ENCODE data around the gene KRABD2.
"Not testable (repeated sequence)": the region's sequence is repeated elsewhere in the genome, so short reads cannot be mapped to it uniquely, and the experiment has no call there.

KRABD2 gene

DNA sequence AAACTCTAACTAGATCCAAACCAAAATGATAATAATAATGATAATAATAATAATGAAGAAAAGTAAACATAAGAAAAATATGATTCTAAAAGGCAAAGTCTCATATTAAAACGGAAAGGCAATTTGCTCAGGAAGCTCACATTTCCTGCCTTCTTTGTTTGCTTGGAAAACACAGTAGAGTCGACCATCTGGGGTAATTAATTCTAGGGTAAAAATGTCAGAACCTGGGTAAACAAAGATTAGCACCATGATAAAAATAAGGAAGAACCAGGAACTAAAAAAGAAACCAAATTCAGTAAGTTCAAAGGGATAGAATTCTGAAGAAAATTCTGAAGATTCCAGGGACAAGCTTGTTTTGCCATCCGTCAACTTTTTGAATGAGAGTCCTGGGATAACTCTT, 16.2 kb downstream of the KRABD2 start:
- no peak for DNase-seq

DNA sequence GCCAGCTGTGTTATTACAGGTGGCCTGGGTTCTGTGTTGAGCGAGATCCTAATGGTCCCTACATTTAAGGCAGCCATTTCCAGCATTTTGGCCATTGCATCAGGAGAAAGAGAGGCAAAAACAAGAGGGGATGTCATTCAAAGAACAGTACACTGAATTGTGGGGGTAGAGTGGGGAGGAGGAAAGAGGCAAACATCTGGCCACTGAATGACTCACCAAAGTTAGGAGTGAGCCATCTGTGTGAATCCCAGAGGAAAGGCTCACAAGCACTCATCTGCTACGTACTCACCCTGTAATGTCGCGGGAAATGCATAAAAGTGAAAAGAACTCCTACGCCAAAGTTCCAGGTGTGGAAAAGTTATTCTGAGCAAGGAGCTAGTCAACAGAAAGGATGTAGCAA, 16.7 kb downstream of the KRABD2 start:
- no peak for DNase-seq

DNA sequence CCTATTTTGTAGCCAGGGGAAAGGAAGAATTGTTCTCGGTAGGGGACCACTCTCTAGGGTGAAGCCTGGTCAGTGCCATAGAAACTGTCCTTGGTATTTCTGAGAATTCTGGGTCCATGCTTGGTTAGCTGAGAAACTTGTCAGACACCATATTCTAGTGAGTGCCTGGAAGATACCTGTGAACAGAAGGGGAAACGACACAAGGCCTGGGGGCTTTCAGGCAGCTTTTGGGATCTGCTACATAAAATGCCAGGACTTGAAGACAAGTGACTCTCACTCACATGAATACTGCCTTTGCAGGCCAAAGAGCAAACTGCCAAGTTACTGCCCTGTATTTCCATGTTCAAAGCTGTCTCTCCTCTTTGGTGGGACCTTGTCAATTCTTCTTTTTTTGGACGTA, 18.6 kb downstream of the KRABD2 start:
- DNase-seq: no peak

DNA sequence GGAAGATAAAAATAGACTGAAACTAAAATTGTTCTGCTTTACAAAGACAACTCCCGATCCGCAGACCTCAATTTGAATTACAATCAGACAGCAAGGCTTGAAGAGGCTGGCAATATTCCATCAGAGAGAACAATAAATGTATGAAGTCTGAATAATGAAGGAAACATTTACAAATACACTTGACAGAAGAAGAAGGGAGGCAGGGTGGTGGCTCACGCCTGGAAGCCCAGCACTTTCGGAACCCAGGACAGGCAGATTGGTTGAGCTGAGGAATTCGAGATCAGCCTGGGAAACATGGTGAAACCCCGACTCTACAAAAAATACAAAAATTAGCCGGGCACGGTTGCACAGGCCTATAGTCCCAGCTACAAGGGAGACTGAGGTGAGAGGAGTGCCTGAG, 22.3 kb downstream of the KRABD2 start:
- no peak for DNase-seq

DNA sequence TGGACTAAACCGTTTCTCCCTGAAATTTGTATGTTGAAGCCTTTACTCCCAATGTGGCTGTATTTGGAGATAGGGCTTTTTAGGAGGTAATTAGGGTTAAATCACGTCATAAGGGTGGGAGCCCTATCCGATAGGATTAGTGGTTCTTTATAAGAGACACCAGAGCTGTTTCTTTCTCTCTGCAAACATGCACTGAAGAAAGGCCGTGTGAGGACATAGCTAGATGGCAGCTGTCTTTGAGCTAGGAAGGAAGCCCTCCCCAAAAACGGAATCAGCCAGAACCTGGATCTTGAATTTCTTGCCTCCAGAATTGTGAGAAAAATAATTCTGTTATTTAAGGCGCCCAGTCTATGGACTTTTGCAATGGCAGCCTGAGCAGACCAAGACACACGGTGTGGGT, 22.8 kb downstream of the KRABD2 start:
- no peak for DNase-seq

DNA sequence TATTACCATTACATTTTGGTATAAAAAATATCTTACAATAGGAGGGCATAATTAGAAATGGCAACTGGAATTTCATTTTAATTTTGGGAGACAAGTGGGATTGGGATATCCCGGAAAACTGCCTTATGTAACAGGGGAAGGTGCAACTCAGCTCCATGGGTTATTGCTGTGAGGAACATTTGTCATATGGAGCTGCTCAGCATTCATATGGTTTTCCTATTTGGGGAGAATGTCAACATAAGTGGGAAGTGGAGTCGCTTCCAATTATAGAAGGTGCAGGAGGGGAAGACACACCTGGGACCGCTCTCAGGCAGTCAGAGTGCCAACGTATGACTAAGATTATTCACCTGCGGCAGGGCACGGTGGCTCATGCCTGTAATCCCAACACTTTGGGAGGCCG, 26.2 kb downstream of the KRABD2 start:
- no peak for DNase-seq

DNA sequence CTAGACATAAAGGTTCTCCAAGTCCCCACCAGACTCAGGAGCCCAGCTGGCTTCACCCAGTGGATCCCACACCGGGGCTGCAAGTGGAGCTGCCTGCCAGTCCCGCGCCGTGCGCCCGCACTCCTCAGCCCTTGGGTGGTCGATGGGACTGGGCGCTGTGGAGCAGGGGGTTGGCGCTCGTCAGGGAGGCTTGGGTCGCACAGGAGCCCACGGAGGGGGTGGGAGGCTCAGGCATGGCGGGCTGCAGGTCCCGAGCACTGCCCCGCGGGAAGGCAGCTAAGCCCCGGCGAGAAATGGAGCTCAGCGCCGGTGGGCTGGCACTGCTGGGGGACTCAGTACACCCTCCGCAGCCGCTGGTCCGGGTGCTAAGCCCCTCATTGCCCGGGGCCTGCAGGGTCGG, 29.5 kb downstream of the KRABD2 start:
- DNase-seq: not testable (repeated sequence)

DNA sequence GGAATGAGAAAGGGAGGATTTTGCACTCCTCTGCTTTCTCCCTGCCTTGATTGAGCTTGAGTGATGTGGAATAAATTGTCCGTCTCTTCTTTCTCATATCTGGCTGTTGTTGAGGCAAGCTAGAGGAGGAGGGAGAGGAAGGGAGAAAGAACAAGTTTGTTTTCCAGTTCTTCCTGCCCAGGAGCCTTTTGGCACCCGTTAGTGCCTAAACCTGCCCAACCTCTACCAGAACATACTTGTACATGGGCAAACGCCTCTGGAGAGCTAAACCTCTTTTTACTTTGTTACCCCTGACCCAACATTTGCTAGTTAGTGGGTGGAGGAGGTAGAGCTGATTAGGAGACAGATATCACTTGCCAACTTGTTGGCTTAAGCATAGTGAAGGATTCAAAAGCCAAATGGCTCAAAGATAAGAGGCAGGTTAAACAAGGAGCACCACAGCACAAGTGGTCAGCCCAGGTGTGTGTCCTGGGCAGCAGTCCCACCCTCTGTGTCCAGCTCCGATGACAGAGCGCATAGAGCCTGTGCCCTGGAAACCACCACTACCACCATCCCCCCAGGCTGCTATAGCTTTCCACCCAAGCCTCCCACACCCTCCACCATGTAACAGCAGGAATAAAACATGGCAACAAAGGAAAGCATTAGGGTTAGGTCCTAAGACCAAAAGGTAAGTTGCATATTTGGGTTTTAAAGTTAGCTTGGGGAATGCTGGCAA, 30.4 kb downstream of the KRABD2 start:
- no peak for DNase-seq

DNA sequence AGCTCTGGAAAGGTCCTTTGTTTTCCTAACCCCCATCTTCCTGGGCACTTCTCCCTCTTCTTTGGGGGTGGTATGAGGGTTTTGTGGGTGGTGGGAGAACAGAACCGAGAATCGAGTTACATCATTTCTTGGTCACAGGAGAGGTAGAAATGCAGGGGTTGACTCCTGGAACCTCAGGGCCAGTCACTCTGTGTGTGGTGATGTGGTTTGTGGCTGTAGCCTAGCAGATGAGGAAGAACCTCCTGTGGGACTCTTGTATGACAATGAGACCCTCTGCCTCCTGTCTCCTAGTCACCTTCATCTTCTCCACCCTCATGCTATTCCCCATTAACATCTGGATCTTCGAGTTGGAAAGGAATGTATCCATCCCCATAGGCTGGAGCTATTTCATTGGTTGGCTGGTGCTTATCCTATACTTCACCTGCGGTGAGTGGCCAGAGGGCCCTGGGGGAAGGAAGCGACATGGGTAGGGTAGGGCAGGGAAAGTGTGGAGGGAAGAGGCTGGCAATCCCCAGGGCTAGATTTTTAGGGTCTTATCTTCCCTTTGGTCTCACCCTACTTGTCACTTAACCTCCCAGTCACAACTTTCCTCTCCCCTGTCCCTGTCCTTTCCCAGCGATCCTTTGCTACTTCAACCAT, 31.3 kb downstream of the KRABD2 start:
- DNase-seq: no peak

DNA sequence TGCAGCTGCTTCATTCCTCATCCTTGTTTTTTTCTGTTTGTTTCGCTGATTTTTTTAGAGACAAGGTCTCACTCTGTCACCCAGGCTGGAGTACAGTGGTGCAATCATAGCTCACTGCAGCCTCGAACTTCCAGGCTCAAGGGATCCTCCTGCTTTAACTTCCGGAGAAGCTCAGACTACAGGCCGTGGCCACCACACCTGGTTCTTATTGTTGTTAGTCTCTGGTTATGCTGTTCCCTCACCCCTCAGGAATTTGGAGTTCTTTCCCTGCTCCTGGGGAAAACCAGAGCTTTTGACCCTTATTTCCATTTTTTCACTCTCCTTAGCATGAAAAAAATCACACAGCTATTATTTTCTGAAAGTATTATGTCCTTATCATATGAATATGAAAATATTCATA, 35.0 kb downstream of the KRABD2 start:
- DNase-seq: no peak

DNA sequence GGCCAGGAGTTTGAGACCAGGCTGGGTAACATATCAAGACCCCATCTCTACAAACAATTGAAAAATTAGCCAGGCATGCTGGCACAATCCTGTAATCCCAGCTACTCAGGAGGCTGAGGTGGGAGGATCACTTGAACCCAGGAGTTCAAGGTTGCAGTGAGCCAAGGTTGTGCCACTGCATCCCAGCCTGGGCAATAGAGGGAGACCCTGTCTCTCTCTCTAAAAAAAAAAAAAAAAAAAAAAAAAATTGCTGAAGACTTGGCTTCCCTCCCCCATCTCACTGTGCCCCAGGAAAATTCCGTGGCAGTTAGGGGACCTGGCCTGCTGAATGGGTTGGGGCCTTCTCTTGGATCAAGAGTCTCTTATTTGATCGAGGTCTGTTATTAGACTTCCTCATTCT, 37.0 kb downstream of the KRABD2 start, which contains the start of gene ODF4:
Gene ODF4 (plus strand): TSS at position 301 of the 400 bp plus-strand sequence. CDS start 212 bp downstream, outside the sequence.
- no peak for DNase-seq

DNA sequence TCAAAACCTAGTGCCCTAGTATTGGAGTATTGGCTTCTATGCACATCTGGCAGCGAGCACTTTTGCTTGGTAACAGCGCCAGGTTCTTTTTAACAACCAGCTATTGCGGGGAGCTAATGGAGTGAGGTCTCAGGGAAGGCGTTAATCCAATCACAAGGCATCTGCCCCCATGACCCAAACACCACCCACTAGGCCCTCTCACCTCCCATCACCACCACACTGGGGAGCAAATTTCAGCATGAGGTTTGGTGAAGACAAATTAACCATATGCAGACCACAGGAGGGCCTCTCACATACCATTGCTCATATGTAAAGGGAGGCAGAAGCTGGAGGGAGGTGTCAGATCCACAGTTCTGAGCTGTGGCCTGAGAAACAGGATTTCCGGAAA, 37.8 kb downstream of the KRABD2 start:
- DNase-seq: no peak

DNA sequence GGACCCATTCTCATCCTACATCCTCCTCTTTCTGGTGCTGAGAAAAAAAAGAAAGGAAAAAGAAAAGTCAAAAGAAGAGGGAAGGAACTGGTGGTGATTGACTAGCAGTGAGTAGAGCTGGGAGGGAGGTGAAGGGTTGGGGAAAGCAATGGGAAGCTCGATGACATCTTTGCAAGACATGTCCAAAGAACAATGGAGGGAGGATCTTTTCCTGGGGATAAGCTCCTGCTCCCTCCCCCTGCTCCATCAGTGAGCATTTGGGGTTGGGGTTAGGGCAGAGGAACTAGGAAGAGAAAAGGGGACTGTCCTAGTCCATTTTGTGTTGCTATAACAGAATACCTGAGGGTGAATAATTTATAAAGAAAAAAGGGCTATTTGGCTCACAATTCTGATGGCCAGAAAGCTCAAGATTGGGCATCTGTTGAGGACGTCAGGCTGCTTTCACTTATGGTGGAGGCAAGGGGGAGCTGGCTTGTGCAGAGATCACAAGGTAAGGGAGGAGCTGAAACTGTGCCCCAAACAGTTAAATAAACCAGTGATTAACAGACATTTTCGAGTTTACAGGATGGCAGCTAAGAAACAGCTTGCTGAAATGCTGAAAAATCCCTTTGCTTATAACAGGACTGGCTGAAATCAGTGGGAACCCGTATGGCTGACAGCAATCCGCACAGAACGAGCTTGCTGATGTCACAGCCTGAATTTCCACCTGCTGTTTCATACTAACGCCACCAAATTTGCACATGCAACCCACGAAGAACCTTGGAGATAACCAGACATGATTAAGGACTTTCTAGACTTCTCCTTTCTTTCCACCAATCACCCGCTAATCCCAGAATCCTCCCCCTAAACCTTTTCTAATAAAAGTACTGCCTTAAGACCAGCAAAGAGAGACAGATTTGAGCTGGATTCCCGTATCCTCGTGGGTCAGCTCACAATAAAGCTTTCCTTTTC, 38.4 kb downstream of the KRABD2 start:
- DNase-seq: no peak

DNA sequence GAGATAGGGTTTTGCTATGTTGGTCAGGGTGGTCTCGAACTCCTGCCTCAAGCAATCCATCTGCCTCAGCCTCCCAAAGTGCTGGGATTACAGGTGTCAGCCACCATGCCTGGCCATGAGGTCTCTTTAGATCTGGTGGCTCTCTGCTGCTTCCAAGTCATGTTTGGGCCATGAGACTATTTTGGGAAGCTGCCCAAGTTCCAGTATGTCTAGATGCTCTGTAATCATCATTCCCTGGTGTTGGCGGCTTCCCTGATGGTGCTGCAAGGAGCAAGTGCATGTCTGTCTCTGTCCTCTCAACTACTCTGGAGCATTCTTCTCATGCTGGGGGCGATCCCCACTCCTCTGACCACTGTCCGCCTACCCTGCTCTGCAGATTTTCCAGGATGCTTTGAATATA, 43.2 kb downstream of the KRABD2 start:
- no peak for DNase-seq

DNA sequence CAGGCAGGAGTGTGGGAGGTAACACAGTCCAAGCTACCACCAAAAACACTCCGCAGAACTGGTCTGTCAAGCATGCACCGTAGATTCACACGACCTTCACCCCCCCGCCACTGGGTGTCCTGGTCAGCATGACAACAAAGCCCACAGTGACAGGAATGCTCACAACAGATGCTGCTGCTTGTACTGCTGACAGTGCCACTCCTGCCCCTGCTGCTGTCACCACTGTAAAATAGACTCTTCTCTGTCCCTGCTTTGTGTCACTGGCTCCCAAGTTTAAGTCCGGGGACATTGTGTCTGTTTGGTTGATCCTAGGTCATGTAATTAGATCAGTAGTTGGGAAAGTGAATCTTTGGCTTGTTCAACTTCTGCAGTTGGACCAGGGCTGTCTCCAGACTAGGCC, 43.8 kb downstream of the KRABD2 start:
- no peak for DNase-seq

DNA sequence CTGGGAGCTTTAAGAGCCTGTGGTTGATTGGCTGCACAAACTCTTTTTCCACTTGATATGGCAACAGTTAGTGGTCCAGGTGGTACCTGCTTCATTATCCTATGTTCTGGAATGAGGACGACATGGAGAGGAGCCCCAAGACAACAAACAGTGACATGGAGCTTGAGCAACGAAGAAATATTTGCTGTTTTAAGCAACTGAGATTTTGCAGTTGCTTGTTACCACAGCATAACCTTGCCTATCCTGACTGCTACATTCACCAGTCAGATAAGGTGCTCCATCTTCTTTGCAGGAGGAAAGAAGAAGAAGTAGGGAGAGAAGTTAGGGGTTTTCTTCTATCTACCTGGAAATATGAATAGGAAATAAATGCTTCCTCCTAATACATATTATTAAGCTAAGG, 44.4 kb downstream of the KRABD2 start:
- DNase-seq: no peak

DNA sequence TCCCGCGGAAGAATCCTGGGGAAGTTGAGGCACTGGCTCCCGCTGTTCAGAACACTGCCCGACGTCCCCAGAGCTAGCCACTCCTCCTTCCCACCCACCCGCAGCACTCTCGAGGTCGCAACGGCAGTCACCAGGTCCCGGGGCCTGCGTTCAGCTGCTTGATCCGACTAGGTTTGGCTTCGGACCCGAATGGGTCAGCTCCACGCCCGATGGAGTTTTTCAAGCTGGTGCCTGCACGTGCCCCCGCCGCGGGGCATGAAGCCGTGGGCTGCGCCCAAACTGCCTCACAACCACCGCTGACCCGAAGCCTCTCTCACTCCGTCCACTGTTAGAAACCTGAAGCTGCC, 49.2 kb downstream of the KRABD2 start:
- DNase-seq: no peak

Measured in NCI-H226 (cell line).